Activated T-helper 9 cell treated with anti-CD3 and anti-CD28 coated beads, Interleukin-2, amount 50 U/mL, for 16 hours (primary cell): ENCODE measurements around the gene IAH1.
"Not testable (repeated sequence)": the region's sequence is repeated elsewhere in the genome, so short reads cannot be mapped to it uniquely, and the experiment has no call there.

Source experiments
- DNase-seq: peaks from one replicate; pipeline ENCODE4 v3.0.0-alpha.2; 2020; ENCODE audit warnings: low read depth

IAH1 gene

GRCh38 chr2:9473308-9473984 is 905 bp upstream of the IAH1 start:
- DNase-seq, result peak; percentile 7

GRCh38 chr2:9473985-9474360 is 378 bp upstream of the IAH1 start:
- peak; percentile 47 for DNase-seq

- DNase-seq, result no peak
Observed at GRCh38 chr2:9477914-9478313, 3.6 kb downstream of the IAH1 start.

DNA sequence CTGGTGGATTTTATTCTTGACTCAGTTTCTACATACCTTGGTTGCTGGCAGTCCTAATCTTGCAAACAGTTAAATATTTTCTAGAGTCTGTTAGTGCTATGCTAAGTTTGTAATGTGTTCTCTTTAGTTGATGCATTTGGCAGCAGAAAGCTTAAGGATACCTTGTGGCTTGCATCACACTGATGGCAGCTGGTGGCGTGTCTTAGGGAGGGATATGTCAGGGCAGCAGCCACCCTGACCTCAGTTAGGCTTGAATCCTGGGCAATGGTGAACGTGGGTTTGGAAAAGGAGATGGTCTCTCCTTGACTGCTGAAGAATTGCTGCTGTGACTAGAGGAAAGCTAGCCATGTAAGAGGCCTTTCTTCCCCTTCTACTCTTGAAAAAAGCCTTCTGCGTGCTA is 4.2 kb downstream of the IAH1 start:
- no peak for DNase-seq

- DNase-seq, result no peak
Observed at GRCh38 chr2:9480157-9480556, 5.8 kb downstream of the IAH1 start.

- DNase-seq, result no peak
Observed at GRCh38 chr2:9483107-9483506, 8.8 kb downstream of the IAH1 start.

GRCh38 chr2:9484533-9484932 is 10.2 kb downstream of the IAH1 start:
- no peak for DNase-seq

- no peak for DNase-seq
Observed at GRCh38 chr2:9488583-9489547, 14.5 kb downstream of the IAH1 start.

DNA sequence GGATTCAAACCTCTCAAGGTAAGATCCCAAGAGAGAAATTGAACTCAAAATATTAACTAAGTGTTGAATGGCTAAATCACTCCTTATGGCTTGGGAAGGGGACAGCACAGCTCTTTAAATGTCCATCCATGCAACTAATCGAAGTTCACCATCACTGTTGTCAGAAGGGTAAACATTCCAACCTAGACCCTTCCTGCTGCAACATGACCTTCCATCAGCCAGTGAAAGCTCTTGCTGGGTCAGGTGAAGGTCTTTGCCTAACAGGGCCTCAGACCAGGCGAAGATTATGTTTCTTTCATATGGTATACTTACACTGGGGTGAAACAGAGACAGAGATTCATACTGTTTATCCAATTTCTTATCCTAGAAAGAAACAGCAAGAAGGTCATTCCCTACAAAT is 16.4 kb downstream of the IAH1 start:
- no peak for DNase-seq

GRCh38 chr2:9492927-9493326 is 18.6 kb downstream of the IAH1 start:
- DNase-seq, result no peak

DNA sequence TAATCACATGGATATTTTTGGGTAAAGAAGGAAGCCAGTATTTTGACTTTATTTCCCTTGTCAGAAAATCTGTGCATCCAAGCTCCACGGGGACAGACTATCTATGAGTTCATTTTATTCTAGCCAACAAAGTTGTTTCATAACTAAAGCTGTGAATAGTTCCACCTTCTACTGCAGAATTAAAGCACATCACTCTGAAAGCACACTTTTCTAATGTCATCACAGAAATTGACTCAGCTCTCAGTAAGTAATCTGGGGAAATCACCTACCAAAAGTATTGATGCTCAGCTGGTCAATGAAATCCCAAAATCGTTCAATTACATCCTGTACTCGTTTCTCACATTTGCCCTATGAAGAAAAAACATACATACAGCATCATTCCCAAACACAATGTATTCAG is 19.1 kb downstream of the IAH1 start:
- no peak for DNase-seq

GRCh38 chr2:9494081-9494480 is 19.7 kb downstream of the IAH1 start:
- DNase-seq, result no peak

- no peak for DNase-seq
Observed at GRCh38 chr2:9497017-9497416, 22.7 kb downstream of the IAH1 start.

DNA sequence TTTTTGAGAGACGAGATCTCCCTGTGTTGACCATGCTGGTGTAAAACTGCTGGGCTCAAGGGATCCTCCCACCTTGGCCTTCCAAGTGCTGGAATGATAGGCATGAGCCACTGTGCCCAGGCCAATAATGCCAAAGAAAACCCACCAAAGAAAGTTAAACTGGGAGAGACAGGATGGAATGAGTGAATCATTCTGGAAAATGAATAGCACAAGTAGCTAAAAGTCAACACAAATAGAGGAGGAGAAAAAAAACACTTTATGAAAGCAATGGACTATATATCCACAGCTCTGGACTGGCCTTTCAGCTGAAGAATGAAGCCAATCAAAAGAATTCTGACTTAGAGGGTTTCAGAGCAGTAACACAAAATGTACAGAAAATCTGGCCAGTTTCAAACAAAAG is 23.9 kb downstream of the IAH1 start:
- no peak for DNase-seq

GRCh38 chr2:9508931-9509330 is 34.6 kb downstream of the IAH1 start:
- no peak for DNase-seq

GRCh38 chr2:9513946-9514345 is 39.6 kb downstream of the IAH1 start:
- not testable (repeated sequence) for DNase-seq

- DNase-seq, result no peak
Observed at GRCh38 chr2:9517118-9517782, 42.9 kb downstream of the IAH1 start.

DNA sequence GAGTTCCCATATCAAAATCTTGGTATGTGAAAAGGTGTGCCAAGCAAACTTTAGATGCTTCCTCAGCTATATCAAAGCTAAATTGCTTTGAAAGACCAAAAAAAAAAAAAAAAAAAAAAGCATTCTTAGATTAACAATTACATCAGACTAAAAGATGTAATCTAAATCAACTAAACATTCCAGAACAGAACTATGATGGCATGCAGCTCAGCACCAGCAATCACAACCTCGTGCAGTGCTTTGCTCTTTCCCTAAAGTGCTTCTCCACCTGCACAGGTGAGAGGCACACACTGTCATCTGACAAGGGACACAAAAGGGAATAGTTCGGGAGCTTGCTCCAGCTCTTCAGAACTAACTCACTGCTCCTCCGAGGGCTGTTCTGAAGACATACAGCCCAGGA is 43.8 kb downstream of the IAH1 start:
- DNase-seq, result no peak

DNA sequence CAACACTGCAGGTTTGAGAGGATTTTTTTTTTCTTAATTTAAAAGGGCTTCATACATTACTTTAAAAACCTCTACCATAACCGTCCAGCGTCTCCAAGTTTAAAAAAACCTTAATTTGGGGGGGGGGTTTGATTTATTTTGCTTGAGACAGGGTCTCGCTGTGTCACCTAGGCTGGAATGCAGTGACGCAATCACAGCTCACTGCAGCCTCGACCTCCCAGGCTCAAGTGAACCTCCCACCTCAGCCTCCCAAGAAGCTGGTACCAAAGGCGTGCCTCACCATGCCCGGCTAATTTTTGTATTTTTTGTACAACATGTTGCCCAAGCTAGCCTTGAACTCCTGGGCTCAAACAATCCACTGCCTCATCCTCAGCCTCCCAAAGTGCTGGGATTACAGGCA is 44.4 kb downstream of the IAH1 start:
- no peak for DNase-seq

GRCh38 chr2:9519250-9519649 is 44.9 kb downstream of the IAH1 start:
- DNase-seq, result no peak

- DNase-seq, result no peak
Observed at GRCh38 chr2:9524291-9524690, 49.9 kb downstream of the IAH1 start.

GRCh38 chr2:9525266-9525665 is 50.9 kb downstream of the IAH1 start:
- DNase-seq, result no peak
